ENCODE results near the gene SMCP.

DNA sequence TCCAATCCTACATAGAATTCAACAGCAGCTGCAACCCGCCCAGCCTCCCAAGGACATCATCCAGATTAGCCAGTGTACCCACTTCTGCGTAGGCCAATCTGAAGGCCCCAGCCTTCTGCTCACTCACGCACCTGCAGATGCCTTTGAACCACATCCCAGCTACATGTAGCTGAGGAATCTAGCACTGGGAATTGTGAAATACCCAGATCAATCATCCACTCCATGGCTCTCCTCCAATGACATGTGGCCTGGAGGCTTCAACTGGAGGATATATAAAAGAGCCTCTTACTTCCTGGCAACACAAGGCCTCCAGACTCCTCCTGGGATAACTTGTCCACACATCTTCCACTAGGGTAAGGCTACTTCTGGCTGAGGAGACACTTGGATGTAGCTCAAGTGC, 35.6 kb upstream of the SMCP start, which contains the start of gene LCE6A:
- TF ChIP-seq POLR2A (IDR thresholded peaks at IDR 0.05; ENCODE audit: low read depth, low read length) (no peak), TAF1 (IDR thresholded peaks at IDR 0.05; ENCODE audit: borderline replicate concordance, low read depth, low read length) (no peak), POLR2AphosphoS5 (IDR thresholded peaks at IDR 0.05; ENCODE audit: low read depth, low read length) (no peak)
